IPS-20b (cell line): ENCODE measurements around the gene PUS10.

ENCODE experiments used
- H3K27ac ChIP-seq: one replicate; pipeline ENCODE4 v1.5.1; 2013; ENCODE audit warnings: low read length
- H3K27me3 ChIP-seq: 2 replicates; pipeline ENCODE4 v1.6.1; 2013; ENCODE audit warnings: mild to moderate bottlenecking, low read length, inconsistent platforms; ENCODE audit not compliant: insufficient read depth
- H3K36me3 ChIP-seq: 2 replicates; pipeline ENCODE4 v1.6.1; 2013; ENCODE audit warnings: low read depth, mild to moderate bottlenecking, inconsistent platforms, low read length, moderate library complexity; ENCODE audit not compliant: insufficient read depth
- H3K4me1 ChIP-seq: 2 replicates; pipeline ENCODE4 v1.6.1; 2013; ENCODE audit warnings: mild to moderate bottlenecking, control low read depth, inconsistent platforms, low read length, moderate library complexity; ENCODE audit not compliant: insufficient read depth
- H3K4me3 ChIP-seq: 2 replicates; pipeline ENCODE4 v1.5.1; 2013; ENCODE audit warnings: mild to moderate bottlenecking, low read length, inconsistent platforms
- H3K9ac ChIP-seq: 2 replicates; pipeline ENCODE4 v1.6.1; 2013; ENCODE audit warnings: low read depth, mild to moderate bottlenecking, inconsistent platforms, low read length, moderate library complexity
- H3K9me3 ChIP-seq: 2 replicates; pipeline ENCODE4 v1.6.1; 2013; ENCODE audit warnings: mild to moderate bottlenecking, low read depth, low read length, inconsistent platforms; ENCODE audit not compliant: insufficient read depth

PUS10 gene

GRCh38 chr2:60964651-60965498 lies 53.2 kb downstream of the PUS10 start:
- H3K27me3 ChIP-seq: no peaks in the 10 kb centered on the region
- no peak overlapping the region for H3K9ac ChIP-seq
- H3K4me1 ChIP-seq: no peaks in the 10 kb centered on the region; the same call in 1 of the 2 replicates
- no peaks in the 10 kb centered on the region for H3K36me3 ChIP-seq
- no peaks in the 10 kb centered on the region for H3K9me3 ChIP-seq
- H3K4me3 ChIP-seq: no peak overlapping the region
- no peak overlapping the region for H3K27ac ChIP-seq

DNA sequence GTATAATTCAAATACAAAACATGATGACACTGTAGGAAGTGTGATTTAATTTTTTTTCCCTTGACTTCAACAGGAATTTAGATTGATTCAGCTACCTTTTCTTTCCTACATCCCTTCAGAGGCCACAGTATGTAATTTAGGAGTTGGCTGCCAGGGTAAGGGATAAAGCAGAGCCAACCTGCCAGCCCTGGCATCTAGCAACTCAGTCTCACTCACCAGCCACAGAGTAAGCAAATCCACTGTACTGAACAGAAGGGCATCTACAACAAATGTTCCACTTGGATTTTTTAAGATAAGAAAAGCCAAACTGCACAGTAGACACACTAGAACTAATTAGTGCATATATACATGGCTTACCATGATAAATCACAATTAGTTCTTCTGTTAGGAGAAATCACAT lies 54.9 kb downstream of the PUS10 start:
- Histone ChIP-seq H3K36me3 (no peaks in the 10 kb centered on the region), H3K27me3 (no peaks in the 10 kb centered on the region), H3K4me1 (no peaks in the 10 kb centered on the region; the same call in 1 of the 2 replicates), H3K9ac (no peak overlapping the region), H3K9me3 (no peaks in the 10 kb centered on the region), H3K4me3 (no peak overlapping the region), H3K27ac (no peak overlapping the region)

DNA sequence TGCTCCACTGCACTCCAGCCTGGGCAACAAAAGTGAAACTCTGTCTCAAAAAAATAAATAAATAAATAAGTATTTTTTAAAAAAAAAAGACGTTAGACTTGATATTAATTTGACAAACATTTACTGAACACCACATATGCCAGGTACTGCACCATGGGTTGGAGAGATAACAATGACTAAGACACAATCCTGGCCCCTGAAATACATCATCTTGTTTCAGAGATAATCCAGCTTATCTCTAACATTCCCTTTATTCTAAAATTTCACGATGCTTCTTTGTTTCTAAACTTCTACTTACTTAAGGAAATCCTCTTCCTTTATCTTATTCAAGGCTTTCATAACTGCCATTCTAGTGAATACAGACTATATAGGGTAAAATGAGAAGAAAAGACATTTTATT lies 55.5 kb downstream of the PUS10 start:
- no peak overlapping the region for H3K27ac ChIP-seq
- no peak overlapping the region for H3K9ac ChIP-seq
- H3K4me1 ChIP-seq: no peaks in the 10 kb centered on the region; the same call in 1 of the 2 replicates
- H3K36me3 ChIP-seq: no peaks in the 10 kb centered on the region
- H3K27me3 ChIP-seq: no peaks in the 10 kb centered on the region
- no peaks in the 10 kb centered on the region for H3K9me3 ChIP-seq
- H3K4me3 ChIP-seq: no peak overlapping the region

- Histone ChIP-seq H3K36me3 (no peaks in the 10 kb centered on the region), H3K27me3 (no peaks in the 10 kb centered on the region), H3K27ac (no peak overlapping the region), H3K4me3 (no peak overlapping the region), H3K9me3 (no peaks in the 10 kb centered on the region), H3K4me1 (no peaks in the 10 kb centered on the region; the same call in 1 of the 2 replicates), H3K9ac (no peak overlapping the region)
Measured at GRCh38 chr2:60961457-60961856, 56.6 kb downstream of the PUS10 start.

- no peak overlapping the region for H3K4me3 ChIP-seq
- H3K27ac ChIP-seq: no peak overlapping the region
- no peaks in the 10 kb centered on the region for H3K36me3 ChIP-seq
- no peak overlapping the region for H3K9ac ChIP-seq
- no peaks in the 10 kb centered on the region for H3K9me3 ChIP-seq
- no peaks in the 10 kb centered on the region for H3K27me3 ChIP-seq
- H3K4me1 ChIP-seq: no peaks in the 10 kb centered on the region; the same call in 1 of the 2 replicates
Measured at GRCh38 chr2:60960706-60961105, 57.3 kb downstream of the PUS10 start.

DNA sequence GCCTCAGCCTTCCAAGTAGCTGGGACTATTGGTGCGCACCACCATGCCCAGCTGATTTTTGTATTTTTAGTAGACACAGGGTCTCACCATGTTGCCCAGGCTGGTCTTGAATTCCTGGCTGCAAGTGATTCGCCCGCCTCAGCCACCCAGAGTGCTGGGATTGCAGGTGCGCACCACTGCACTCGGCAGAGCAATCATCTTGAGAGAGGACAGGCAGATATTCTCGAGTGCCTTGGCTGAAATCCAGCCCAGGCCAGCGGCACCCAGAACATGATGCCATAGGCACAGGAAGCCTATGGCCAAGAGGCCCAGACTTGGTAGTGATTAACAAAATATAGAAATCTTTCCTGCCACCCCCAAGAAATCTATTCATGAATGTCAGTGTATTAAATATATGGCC lies 58.6 kb downstream of the PUS10 start:
- no peak overlapping the region for H3K27ac ChIP-seq
- H3K9ac ChIP-seq: no peak overlapping the region
- no peak overlapping the region for H3K4me3 ChIP-seq
- no peaks in the 10 kb centered on the region for H3K9me3 ChIP-seq
- H3K27me3 ChIP-seq: no peaks in the 10 kb centered on the region
- H3K4me1 ChIP-seq: no peaks in the 10 kb centered on the region; the same call in 1 of the 2 replicates
- H3K36me3 ChIP-seq: no peaks in the 10 kb centered on the region

- Histone ChIP-seq H3K27ac (no peak overlapping the region), H3K9me3 (no peaks in the 10 kb centered on the region), H3K27me3 (no peaks in the 10 kb centered on the region), H3K4me3 (no peak overlapping the region), H3K36me3 (no peaks in the 10 kb centered on the region), H3K9ac (no peak overlapping the region), H3K4me1 (no peaks in the 10 kb centered on the region)
Measured at GRCh38 chr2:60958800-60959199, 59.3 kb downstream of the PUS10 start.

- no peaks in the 10 kb centered on the region for H3K4me1 ChIP-seq
- H3K9me3 ChIP-seq: no peaks in the 10 kb centered on the region
- H3K9ac ChIP-seq: no peak overlapping the region
- H3K4me3 ChIP-seq: no peak overlapping the region
- no peaks in the 10 kb centered on the region for H3K36me3 ChIP-seq
- H3K27ac ChIP-seq: no peak overlapping the region
- no peaks in the 10 kb centered on the region for H3K27me3 ChIP-seq
Measured at GRCh38 chr2:60958361-60958760, 59.7 kb downstream of the PUS10 start.

- Histone ChIP-seq H3K9me3 (no peaks in the 10 kb centered on the region), H3K27me3 (no peaks in the 10 kb centered on the region), H3K4me3 (no peak overlapping the region), H3K4me1 (no peaks in the 10 kb centered on the region), H3K36me3 (no peaks in the 10 kb centered on the region), H3K9ac (no peak overlapping the region), H3K27ac (no peak overlapping the region)
Measured at GRCh38 chr2:60957643-60958042, 60.4 kb downstream of the PUS10 start.

- Histone ChIP-seq H3K27me3 (no peaks in the 10 kb centered on the region), H3K4me3 (no peak overlapping the region), H3K9me3 (no peaks in the 10 kb centered on the region), H3K36me3 (no peaks in the 10 kb centered on the region), H3K4me1 (no peaks in the 10 kb centered on the region), H3K9ac (no peak overlapping the region), H3K27ac (no peak overlapping the region)
Measured at GRCh38 chr2:60957224-60957623, 60.8 kb downstream of the PUS10 start.

DNA sequence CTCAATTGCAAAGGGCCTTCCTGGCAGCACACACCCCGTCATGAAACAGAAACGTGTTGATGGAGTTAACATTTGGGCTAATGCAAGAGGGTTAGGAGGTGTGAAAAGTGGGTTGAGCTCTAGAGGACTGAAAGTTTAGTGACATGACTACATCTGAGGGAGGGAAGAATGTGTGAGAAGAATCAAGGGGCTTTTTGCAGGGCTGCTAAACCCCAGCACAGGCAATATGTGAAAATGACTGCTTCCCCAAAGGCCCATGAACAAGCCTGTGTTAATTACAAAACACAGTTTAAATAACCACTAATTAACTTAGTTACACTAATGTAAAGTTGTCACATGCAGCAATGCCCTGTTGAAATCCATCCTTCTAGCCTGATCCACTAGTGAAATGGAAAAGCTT lies 63.9 kb downstream of the PUS10 start:
- Histone ChIP-seq H3K27me3 (no peaks in the 10 kb centered on the region), H3K4me1 (no peaks in the 10 kb centered on the region), H3K4me3 (no peak overlapping the region), H3K9me3 (peaks cover 12% of the 10 kb centered on the region; the same call in 1 of the 2 replicates), H3K9ac (no peak overlapping the region), H3K27ac (no peak overlapping the region), H3K36me3 (no peaks in the 10 kb centered on the region)

DNA sequence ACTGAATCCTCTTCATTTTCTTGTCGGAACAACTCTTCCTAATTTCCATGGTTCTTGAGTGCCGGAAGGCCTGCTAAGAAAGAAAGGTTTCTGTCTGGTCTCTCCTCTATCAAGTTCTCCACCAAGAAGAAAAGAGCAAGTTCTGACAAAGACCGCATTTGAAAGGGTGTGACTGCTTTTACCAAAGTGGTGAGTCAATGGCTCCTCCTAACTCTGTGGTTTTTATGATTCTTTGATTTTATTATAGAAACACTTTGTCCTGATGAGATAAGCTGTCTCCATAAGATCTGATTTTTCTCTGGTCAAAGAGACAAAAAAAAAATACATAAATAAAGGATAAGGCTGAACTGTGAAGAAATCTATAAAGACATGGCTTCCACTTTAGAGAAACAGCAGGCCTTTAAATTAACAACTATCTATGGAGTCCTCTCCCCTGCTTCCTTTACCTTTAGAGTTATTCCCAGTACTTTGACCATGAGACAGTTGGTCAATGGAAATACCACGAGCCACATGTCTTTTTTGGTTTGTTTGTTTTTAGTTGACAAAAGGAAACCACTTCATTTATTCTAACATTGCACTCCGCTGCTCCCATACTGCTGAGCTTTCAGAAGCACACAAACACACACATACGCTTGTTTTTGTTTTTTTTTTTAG lies 69.0 kb downstream of the PUS10 start:
- no peak overlapping the region for H3K4me3 ChIP-seq
- no peak overlapping the region for H3K9ac ChIP-seq
- H3K36me3 ChIP-seq: no peaks in the 10 kb centered on the region
- no peak overlapping the region for H3K27ac ChIP-seq
- H3K9me3 ChIP-seq: peaks cover 12% of the 10 kb centered on the region; the same call in 1 of the 2 replicates
- no peaks in the 10 kb centered on the region for H3K27me3 ChIP-seq
- no peaks in the 10 kb centered on the region for H3K4me1 ChIP-seq
